GM18499 (cell line): ENCODE data around the gene ITGB4.

Experiments used
- ATAC-seq: cut with Tn5 transposase; IDR thresholded peaks from one replicate; pipeline ENCODE4 v1.9.1; 2021; ENCODE audit warnings: moderate number of reproducible peaks; ENCODE audit not compliant: insufficient read depth, unreplicated experiment

Gene ITGB4

GRCh38 chr17:75783069-75783783, 62.0 kb downstream of the ITGB4 start:
- ATAC-seq, result no peak

GRCh38 chr17:75783803-75784472, 62.7 kb downstream of the ITGB4 start:
- no peak for ATAC-seq

GRCh38 chr17:75784473-75785015, 63.3 kb downstream of the ITGB4 start, which contains the start of gene UNK:
Gene UNK, plus strand, starts transcription at chr17:75784806. Its CDS starts 75 bp downstream, at chr17:75784881.
- ATAC-seq, result no peak

GRCh38 chr17:75785016-75785890, 64.0 kb downstream of the ITGB4 start:
- ATAC-seq, result no peak

- ATAC-seq, result no peak
Measured at GRCh38 chr17:75791254-75791653, 70.0 kb downstream of the ITGB4 start.

- no peak for ATAC-seq
Measured at GRCh38 chr17:75793460-75793859, 72.2 kb downstream of the ITGB4 start.

- no peak for ATAC-seq
Measured at GRCh38 chr17:75795820-75796607, 74.8 kb downstream of the ITGB4 start.

GRCh38 chr17:75799402-75799801, 78.1 kb downstream of the ITGB4 start:
- no peak for ATAC-seq

- no peak for ATAC-seq
Measured at GRCh38 chr17:75803883-75804282, 82.6 kb downstream of the ITGB4 start.

GRCh38 chr17:75806822-75807500, 85.7 kb downstream of the ITGB4 start:
- no peak for ATAC-seq
